Cardiac muscle cell (in vitro differentiated cells and primary cell): ENCODE results near the gene KRT2. TPM values are rescaled to one million over a fixed set of nuclear protein-coding genes. Genes with fewer than 3 reads are reported as not detected.

Experiments
- DNase-seq, 2 donors: peaks; one replicate each; pipeline versions ENCODE4 v3.0.0 to v3.0.0-alpha.2; 2010 to 2017; ENCODE audit warnings: low read depth in 1 of 2, low spot score in 1 of 2
- H3K27ac ChIP-seq: fragments of 200-600 bp; sonication (generic); 2 replicates; pipeline ENCODE4 v1.5.1; 2016
- H3K27me3 ChIP-seq: fragments of 200-600 bp; sonication (generic); 2 replicates; pipeline ENCODE4 v1.6.0; 2016; ENCODE audit warnings: control low read depth
- H3K36me3 ChIP-seq: fragments of 200-600 bp; sonication (generic); 2 replicates; pipeline ENCODE4 v1.5.1; 2016; ENCODE audit warnings: control low read depth
- H3K4me1 ChIP-seq: fragments of 200-600 bp; sonication (generic); 2 replicates; pipeline ENCODE4 v1.8.1; 2017; ENCODE audit warnings: low read depth, mild to moderate bottlenecking, mixed run types
- H3K4me3 ChIP-seq: fragments of 200-600 bp; sonication (generic); 2 replicates; pipeline ENCODE4 v1.5.1; 2016; ENCODE audit warnings: mild to moderate bottlenecking
- H3K9me3 ChIP-seq: fragments of 200-600 bp; sonication (generic); 2 replicates; pipeline ENCODE4 v1.5.1; 2017; ENCODE audit warnings: low read depth, mild to moderate bottlenecking, control low read depth
- CTCF ChIP-seq: IDR thresholded peaks from 2 replicates; pipeline ENCODE4 v1.5.1; 2012; ENCODE audit warnings: low read depth, mild to moderate bottlenecking, low read length
- polyA plus RNA-seq: library from polyadenylated mRNA; unstranded; fragments of >200 nt; fragmentation: Nextera tagmentation; extraction: Ambion mirVana; gene quantifications from 2 replicates; pipeline ENCODE4 v1.2.1, GENCODE V29; 2016
- total RNA-seq: library from RNA; depleted of rRNA; stranded (reverse); fragments of >200 nt; gene quantifications from 2 replicates; pipeline ENCODE4 v1.2.3, GENCODE V29; 2016

KRT2 gene
- total and polyA plus RNA-seq, 2 experiments from 2014 or later = not detected

GRCh38 chr12:52681526-52682380, 29.7 kb upstream of the KRT2 start:
- DNase-seq = no peak
- Histone ChIP-seq H3K27me3 (peaks cover 68% of the 10 kb centered on the region), H3K4me1 (no peaks in the 10 kb centered on the region), H3K9me3 (no peaks in the 10 kb centered on the region), H3K4me3 (no peak overlapping the region), H3K27ac (no peak overlapping the region), H3K36me3 (no peaks in the 10 kb centered on the region)
- no peak for TF ChIP-seq CTCF

GRCh38 chr12:52680363-52680762, 28.4 kb upstream of the KRT2 start, which contains the start of gene KRT1:
Gene KRT1, minus strand, starts transcription at chr12:52680407. Its CDS starts 59 bp downstream, at chr12:52680348.
- no peak for DNase-seq
- no peak within 1 kb of the TSS for H3K27ac ChIP-seq
- no peaks in the 10 kb centered on the region for H3K4me1 ChIP-seq
- peaks cover 54% of the 10 kb centered on the region for H3K27me3 ChIP-seq
- H3K9me3 ChIP-seq = no peaks in the 10 kb centered on the region
- no peak within 1 kb of the TSS for H3K4me3 ChIP-seq
- TF ChIP-seq CTCF = no peak
- H3K36me3 ChIP-seq = no peaks in the 10 kb centered on the region

- TF ChIP-seq CTCF = no peak
- peaks cover 52% of the 10 kb centered on the region for H3K27me3 ChIP-seq
- H3K27ac ChIP-seq = no peak overlapping the region
- H3K4me3 ChIP-seq = no peak overlapping the region
- no peaks in the 10 kb centered on the region for H3K36me3 ChIP-seq
- DNase-seq = no peak
- H3K9me3 ChIP-seq = no peaks in the 10 kb centered on the region
- H3K4me1 ChIP-seq = no peaks in the 10 kb centered on the region
Observed at GRCh38 chr12:52679875-52680274, 27.9 kb upstream of the KRT2 start.

- no peaks in the 10 kb centered on the region for H3K36me3 ChIP-seq
- no peaks in the 10 kb centered on the region for H3K4me1 ChIP-seq
- no peak overlapping the region for H3K27ac ChIP-seq
- DNase-seq = no peak
- no peak overlapping the region for H3K4me3 ChIP-seq
- no peaks in the 10 kb centered on the region for H3K9me3 ChIP-seq
- TF ChIP-seq CTCF = no peak
- peaks cover 58% of the 10 kb centered on the region for H3K27me3 ChIP-seq
Observed at GRCh38 chr12:52677671-52678070, 25.7 kb upstream of the KRT2 start.

- no peaks in the 10 kb centered on the region for H3K36me3 ChIP-seq
- no peaks in the 10 kb centered on the region for H3K9me3 ChIP-seq
- peaks cover 58% of the 10 kb centered on the region for H3K27me3 ChIP-seq
- no peak for TF ChIP-seq CTCF
- H3K4me3 ChIP-seq = no peak overlapping the region
- no peaks in the 10 kb centered on the region for H3K4me1 ChIP-seq
- no peak overlapping the region for H3K27ac ChIP-seq
- DNase-seq = no peak
Observed at GRCh38 chr12:52677126-52677525, 25.1 kb upstream of the KRT2 start.
